H1 (cell line): ENCODE results near the gene RGS3. TPM values are rescaled to one million over a fixed set of nuclear protein-coding genes. Genes with fewer than 3 reads are reported as not detected.

Experiments used
- CTCF ChIA-PET: fragments of 300-600 bp; sonication (Branson Sonifier 250); formaldehyde crosslinking; loops from one replicate; lab custom pipeline; 2021; ENCODE audit not compliant: partially characterized antibody; lab: Charles Lee
- POLR2A ChIA-PET: fragments of 300-600 bp; sonication (Branson Sonifier 250); formaldehyde crosslinking; loops from one replicate; lab custom pipeline; 2021; ENCODE audit warnings: inconsistent platforms; ENCODE audit not compliant: partially characterized antibody; lab: Charles Lee
- DNase-seq, 2 experiments: peaks; one replicate each; pipeline versions ENCODE4 v3.0.0 to v3.0.0-alpha.2; 2010 to 2022; ENCODE audit warnings: low spot score in 2 of 2, low read depth in 1 of 2, mixed read lengths in 1 of 2
- FAIRE-seq: peaks from 2 replicates; lab custom pipeline; 2011; peaks lifted over from hg19 to GRCh38; lab: Jason Lieb, UNC
- H2AFZ ChIP-seq: 2 replicates; pipeline ENCODE4 v1.8.1; 2012; ENCODE audit warnings: low read length, inconsistent platforms
- H2AK5ac ChIP-seq: 2 replicates; pipeline ENCODE4 v1.6.1; 2013; ENCODE audit warnings: low read depth, low read length
- H2BK120ac ChIP-seq: replicated peaks from 2 replicates; pipeline ENCODE3; 2013; ENCODE audit warnings: low read depth, low read length, inconsistent platforms
- H2BK12ac ChIP-seq: 2 replicates; pipeline ENCODE4 v1.6.1; 2013; ENCODE audit warnings: low read depth, low read length
- H2BK15ac ChIP-seq: 2 replicates; pipeline ENCODE4 v1.6.1; 2013; ENCODE audit warnings: low read length
- H2BK20ac ChIP-seq: 2 replicates; pipeline ENCODE4 v1.6.1; 2013; ENCODE audit warnings: low read length
- H2BK5ac ChIP-seq: 2 replicates; pipeline ENCODE4 v1.6.1; 2013; ENCODE audit warnings: low read depth, low read length
- H3K14ac ChIP-seq: 2 replicates; pipeline ENCODE4 v1.6.1; 2013; ENCODE audit warnings: inconsistent platforms; ENCODE audit not compliant: insufficient read length
- H3K18ac ChIP-seq: 2 replicates; pipeline ENCODE4 v1.6.1; 2013; ENCODE audit warnings: low read length; ENCODE audit errors: extremely low read depth
- H3K23ac ChIP-seq: 2 replicates; pipeline ENCODE4 v1.6.1; 2013; ENCODE audit warnings: inconsistent platforms; ENCODE audit not compliant: insufficient read length
- H3K23me2 ChIP-seq: 2 replicates; pipeline ENCODE4 v1.6.1; 2013; ENCODE audit warnings: low read depth, low read length
- H3K27ac ChIP-seq: 2 replicates; pipeline ENCODE4 v1.6.1; 2011; ENCODE audit warnings: low read depth, low read length, inconsistent platforms
- H3K27me3 ChIP-seq, 4 experiments: replicated peaks in 1 of 4; 1 replicate in 1 of 4; 2 replicates in 3 of 4; pipeline versions ENCODE4 v1.6.1 to v1.8.1; 2011 to 2013; ENCODE audit warnings: low read length in 3 of 4, mild to moderate bottlenecking in 3 of 4, inconsistent platforms in 2 of 4, mixed read lengths in 2 of 4, moderate library complexity in 1 of 4; ENCODE audit not compliant: control insufficient read depth in 3 of 4, insufficient read depth in 3 of 4; ENCODE audit errors: extremely low read depth in 1 of 4
- H3K36me3 ChIP-seq, 4 experiments: 2 replicates each; pipeline versions ENCODE4 v1.6.1 to v1.8.1; 2011 to 2013; ENCODE audit warnings: mild to moderate bottlenecking in 4 of 4, low read length in 3 of 4, moderate library complexity in 2 of 4, control low read depth in 1 of 4, inconsistent platforms in 1 of 4; ENCODE audit not compliant: insufficient read depth in 4 of 4, control insufficient read depth in 2 of 4
- H3K4ac ChIP-seq: replicated peaks from 2 replicates; pipeline ENCODE3; 2013; ENCODE audit warnings: low read length, low read depth, mixed read lengths, inconsistent platforms; ENCODE audit not compliant: insufficient read length
- H3K4me1 ChIP-seq, 4 experiments: replicated peaks in 1 of 4; 1 replicate in 1 of 4; 2 replicates in 3 of 4; pipeline versions ENCODE4 v1.6.1 to v1.8.1; 2011 to 2013; ENCODE audit warnings: low read length in 3 of 4, inconsistent platforms in 2 of 4, mixed read lengths in 1 of 4; ENCODE audit not compliant: insufficient read depth in 4 of 4, control insufficient read depth in 3 of 4
- H3K4me2 ChIP-seq, 2 experiments: 2 replicates each; pipeline versions ENCODE4 v1.6.1 to v1.8.1; 2011 to 2013; ENCODE audit warnings: low read depth in 2 of 2, low read length in 2 of 2, control low read depth in 1 of 2, inconsistent platforms in 1 of 2, mild to moderate bottlenecking in 1 of 2; ENCODE audit not compliant: insufficient read depth in 1 of 2
- H3K4me3 ChIP-seq, 4 experiments: fragments of 200-600, 300-600 bp in 1 of 4; sonication (generic), shearing (Covaris generic), sonication (Bioruptor Twin) in 1 of 4; 2 replicates each; pipeline versions ENCODE4 v1.5.1 to v1.8.1; 2011 to 2016; ENCODE audit warnings: low read length in 4 of 4, low read depth in 3 of 4, control low read depth in 2 of 4, inconsistent platforms in 2 of 4, mild to moderate bottlenecking in 2 of 4, mixed read lengths in 1 of 4, moderate library complexity in 1 of 4; ENCODE audit not compliant: insufficient read depth in 2 of 4; ENCODE audit errors: extremely low read depth in 1 of 4
- H3K56ac ChIP-seq: replicated peaks from 2 replicates; pipeline ENCODE3; 2013; ENCODE audit warnings: low read depth, mild to moderate bottlenecking, mixed read lengths, low read length, inconsistent platforms; ENCODE audit not compliant: insufficient read length
- H3K79me1 ChIP-seq: 2 replicates; pipeline ENCODE4 v1.6.1; 2013; ENCODE audit warnings: low read depth, low read length, control low read depth
- H3K79me2 ChIP-seq, 2 experiments: 2 replicates each; pipeline versions ENCODE4 v1.6.1 to v1.8.1; 2012 to 2013; ENCODE audit warnings: low read length in 2 of 2, mild to moderate bottlenecking in 2 of 2, inconsistent platforms in 1 of 2; ENCODE audit not compliant: insufficient read depth in 2 of 2, control insufficient read depth in 1 of 2
- H3K9ac ChIP-seq, 4 experiments: replicated peaks in 1 of 4; 1 replicate in 1 of 4; 2 replicates in 3 of 4; pipeline versions ENCODE4 v1.6.1 to v1.8.1; 2011 to 2013; ENCODE audit warnings: low read depth in 3 of 4, low read length in 3 of 4, control low read depth in 2 of 4, mild to moderate bottlenecking in 2 of 4, moderate library complexity in 2 of 4, inconsistent platforms in 1 of 4; ENCODE audit errors: extremely low read depth in 1 of 4
- H3K9me3 ChIP-seq, 2 experiments: 2 replicates each; pipeline versions ENCODE4 v1.6.1 to v1.8.1; 2012 to 2013; ENCODE audit warnings: mild to moderate bottlenecking in 2 of 2, moderate library complexity in 2 of 2, control low read depth in 1 of 2, inconsistent platforms in 1 of 2, low read depth in 1 of 2, low read length in 1 of 2, mixed read lengths in 1 of 2; ENCODE audit not compliant: insufficient read depth in 2 of 2
- H4K20me1 ChIP-seq, 2 experiments: replicated peaks in 1 of 2; 2 replicates each; pipeline versions ENCODE3 to v1.8.1; 2011 to 2013; ENCODE audit warnings: inconsistent platforms in 2 of 2, low read length in 2 of 2, mild to moderate bottlenecking in 1 of 2; ENCODE audit not compliant: insufficient read depth in 2 of 2, control insufficient read depth in 1 of 2
- H4K5ac ChIP-seq: 2 replicates; pipeline ENCODE4 v1.6.1; 2013; ENCODE audit warnings: low read length, low read depth, mixed read lengths, inconsistent platforms; ENCODE audit not compliant: insufficient read length
- H4K8ac ChIP-seq: 2 replicates; pipeline ENCODE4 v1.8.0; 2013; ENCODE audit warnings: mild to moderate bottlenecking, moderate library complexity, low read length, inconsistent platforms; ENCODE audit not compliant: insufficient read depth; ENCODE audit errors: extremely low read depth
- H4K91ac ChIP-seq: replicated peaks from 2 replicates; pipeline ENCODE3; 2013; ENCODE audit warnings: low read length, mixed read lengths, inconsistent platforms; ENCODE audit not compliant: insufficient read length
- ASH2L ChIP-seq: fragments of 200-600, 300-600 bp; sonication (generic); IDR thresholded peaks from one replicate; pipeline ENCODE4 v1.7.1; 2017; ENCODE audit warnings: low read length
- BACH1 ChIP-seq: IDR thresholded peaks from 2 replicates; pipeline ENCODE4 v1.6.1; 2012; ENCODE audit warnings: low read length, improper control_type of control experiment
- CTBP2 ChIP-seq: IDR thresholded peaks from 2 replicates; pipeline ENCODE4 v1.7.0; 2011; ENCODE audit warnings: borderline replicate concordance, mild to moderate bottlenecking, moderate library complexity, mixed read lengths, low read length; ENCODE audit not compliant: insufficient read depth, insufficient read length
- EGR1 ChIP-seq: IDR thresholded peaks from 2 replicates; pipeline ENCODE4 v1.6.1; 2011; ENCODE audit warnings: low read depth, low read length, borderline replicate concordance
- EP300 ChIP-seq, 2 experiments: IDR thresholded peaks; 1 replicate in 1 of 2; 2 replicates in 1 of 2; pipeline ENCODE4 v1.6.1; 2011 to 2012; ENCODE audit warnings: low read depth in 2 of 2, low read length in 2 of 2, mild to moderate bottlenecking in 2 of 2, borderline replicate concordance in 1 of 2, inconsistent platforms in 1 of 2, moderate library complexity in 1 of 2
- JUND ChIP-seq: IDR thresholded peaks from 2 replicates; pipeline ENCODE4 v1.6.1; 2011; ENCODE audit warnings: mild to moderate bottlenecking, improper control_type of control experiment, low read length
- NANOG ChIP-seq: IDR thresholded peaks from 2 replicates; pipeline ENCODE4 v1.6.1; 2011; ENCODE audit warnings: low read length, low read depth, mild to moderate bottlenecking, inconsistent platforms; ENCODE audit not compliant: insufficient read depth, poor library complexity, severe bottlenecking
- RNF2 ChIP-seq: fragments of 200-900, 300-1000 bp; sonication (generic); IDR thresholded peaks from 2 replicates; pipeline ENCODE4 v1.7.1; 2016; ENCODE audit warnings: borderline replicate concordance, low read depth, mild to moderate bottlenecking, antibody characterized with exemption, low read length; ENCODE audit not compliant: poor library complexity, severe bottlenecking; ENCODE audit errors: missing control alignments
- SP1 ChIP-seq: IDR thresholded peaks from 2 replicates; pipeline ENCODE4 v1.6.1; 2011; ENCODE audit warnings: low read depth, low read length
- SP2 ChIP-seq: IDR thresholded peaks from 2 replicates; pipeline ENCODE4 v1.6.1; 2012; ENCODE audit warnings: mild to moderate bottlenecking, low read length, inconsistent platforms
- TBP ChIP-seq: IDR thresholded peaks from 2 replicates; pipeline ENCODE4 v1.6.1; 2011; ENCODE audit warnings: low read depth, low read length, improper control_type of control experiment
- WGBS, 2 experiments: shearing (Covaris generic) in 1 of 2; methylation state at CpG; one replicate each; pipeline versions ENCODE4 v1.1.6 to v1.1.7; 2013 to 2015; ENCODE audit warnings: low lambda C conversion rate in 2 of 2, mixed read lengths in 2 of 2, inconsistent platforms in 1 of 2, low coverage in 1 of 2, missing lambda C conversion rate in 1 of 2; ENCODE audit not compliant: insufficient replicate concordance in 2 of 2, insufficient coverage in 1 of 2, insufficient read length in 1 of 2; ENCODE audit errors: extremely low coverage in 1 of 2, missing lambda C conversion rate in 1 of 2; 5-methylcytosine and 5-hydroxymethylcytosine counted together
- polyA plus RNA-seq, 7 experiments: library from polyadenylated mRNA; depleted of rRNA in 3 of 7; stranded (reverse) in 5 of 7; unstranded in 2 of 7; fragments of >200 nt in 5 of 7; fragments of 200-250 nt in 2 of 7; gene quantifications; 1 replicate in 5 of 7; 2 replicates in 1 of 7; 4 replicates in 1 of 7; pipeline versions ENCODE4 v1.2.1 to v1.2.3, GENCODE V29; 2011 to 2013; ENCODE audit warnings: missing spikeins in 2 of 7, mixed read lengths in 2 of 7
- total RNA-seq: library from RNA; stranded (reverse); fragmentation: NEBNext Ultra II Directional; extraction: Animal tissue kit (Norgen Biotek cat#: 25700); gene quantifications from 2 replicates; pipeline ENCODE4 v1.2.1, GENCODE V29; 2021
- TF ChIP-seq, protein P1 (sequence below): IDR thresholded peaks from 2 replicates; pipeline ENCODE4 v1.6.1; 2012; ENCODE audit warnings: low read length, inconsistent platforms

The RGS3 gene
- total and polyA plus RNA-seq, 2 of the 8 experiments (the other 6 are each of a cell fraction or from before 2014, with no cell fraction given): 12.6 to 18.2 TPM

DNA sequence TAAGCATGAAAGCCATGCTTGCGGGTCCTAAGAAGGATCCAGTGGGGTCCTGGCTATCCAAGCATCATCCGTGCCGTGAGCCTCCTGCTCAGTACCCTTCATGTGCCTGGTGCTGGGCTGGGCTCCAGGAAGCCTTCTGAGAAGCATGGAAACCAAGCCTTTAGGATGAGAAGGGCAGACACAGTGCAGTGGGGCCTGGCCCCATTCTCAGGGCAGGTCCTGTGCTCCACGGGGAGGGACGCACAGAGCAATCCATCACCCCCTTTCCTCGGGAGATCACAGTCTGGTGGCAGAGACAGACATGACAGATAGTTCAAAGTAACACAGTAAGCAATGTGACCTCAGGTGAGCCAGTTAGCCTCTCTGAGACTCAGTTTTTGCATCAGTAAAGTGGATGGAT lies 76.9 kb downstream of the RGS3 start:
- Histone ChIP-seq H2BK12ac (no peak overlapping the region), H3K9ac (no peak overlapping the region), H3K9me3 (no peaks in the 10 kb centered on the region), H3K4me1 (peaks cover 0 to 13% (median 7%) of the 10 kb centered on the region in 4 experiments; a peak in 5 of 7 replicates), H3K4me3 (no peak overlapping the region; a peak in 1 of 8 replicates), H3K18ac (no peak overlapping the region), H2AFZ (no peak overlapping the region), H4K5ac (no peak overlapping the region), H4K8ac (no peak overlapping the region), H3K27me3 (no peaks in the 10 kb centered on the region), H3K4ac (no peak overlapping the region), H2BK5ac (no peak overlapping the region), H2BK120ac (no peak overlapping the region), H2AK5ac (peak overlapping the region; percentile 78; the same call in 1 of the 2 replicates), H3K36me3 (no peaks in the 10 kb centered on the region), H2BK20ac (no peak overlapping the region), H3K14ac (no peak overlapping the region), H4K91ac (no peak overlapping the region), H3K23ac (no peak overlapping the region), H3K79me2 (no peaks in the 10 kb centered on the region), H2BK15ac (0 out of 2 replicates have a peak overlapping the region, but pooled peaks have one; percentile 67), H3K79me1 (no peaks in the 10 kb centered on the region), H3K23me2 (no peaks in the 10 kb centered on the region), H3K4me2 (no peak overlapping the region), H4K20me1 (no peaks in the 10 kb centered on the region), H3K27ac (no peak overlapping the region), H3K56ac (no peak overlapping the region)
- DNase-seq: no peak
- no peak for FAIRE-seq
- ChIA-PET POLR2A (no interaction called here), CTCF (interaction anchor here (1.0 to 9.1 kb wide), 7 partner anchors 15 to 115 kb away, joined by 3 to 50 read pairs (median 4); no protein-coding TSS in a partner anchor)
- WGBS, 2 experiments: 91% methylated on average over 6 of the region's 6 CpGs; no CpG with 5 or more reads in 1 of the 2 experiments
- TF ChIP-seq, protein P1, sequence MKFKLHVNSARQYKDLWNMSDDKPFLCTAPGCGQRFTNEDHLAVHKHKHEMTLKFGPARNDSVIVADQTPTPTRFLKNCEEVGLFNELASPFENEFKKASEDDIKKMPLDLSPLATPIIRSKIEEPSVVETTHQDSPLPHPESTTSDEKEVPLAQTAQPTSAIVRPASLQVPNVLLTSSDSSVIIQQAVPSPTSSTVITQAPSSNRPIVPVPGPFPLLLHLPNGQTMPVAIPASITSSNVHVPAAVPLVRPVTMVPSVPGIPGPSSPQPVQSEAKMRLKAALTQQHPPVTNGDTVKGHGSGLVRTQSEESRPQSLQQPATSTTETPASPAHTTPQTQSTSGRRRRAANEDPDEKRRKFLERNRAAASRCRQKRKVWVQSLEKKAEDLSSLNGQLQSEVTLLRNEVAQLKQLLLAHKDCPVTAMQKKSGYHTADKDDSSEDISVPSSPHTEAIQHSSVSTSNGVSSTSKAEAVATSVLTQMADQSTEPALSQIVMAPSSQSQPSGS: no peak
- no peak for TF ChIP-seq CTBP2
- no peak for TF ChIP-seq NANOG
- no peak for TF ChIP-seq EP300 (IDR thresholded peaks at IDR 0.05; ENCODE audit: borderline replicate concordance in 1 of 2, low read depth in 2 of 2, low read length in 2 of 2)
- TF ChIP-seq ASH2L: no peak
- no peak for TF ChIP-seq JUND
- TF ChIP-seq RNF2: no peak
- TF ChIP-seq SP1: no peak
- TF ChIP-seq EGR1: no peak
- TF ChIP-seq TBP: no peak
- no peak for TF ChIP-seq SP2
- no peak for TF ChIP-seq BACH1
